AG04450 (cell line): ENCODE results near the gene C2CD2. TPM values are rescaled to one million over a fixed set of nuclear protein-coding genes. Genes with fewer than 3 reads are reported as not detected.

Experiments used
- CTCF ChIA-PET: fragments of 300-600, 350-600 bp; formaldehyde crosslinking; extraction: SDS; loops from one replicate; lab custom pipeline; 2022; ENCODE audit warnings: antibody characterized with exemption, inconsistent platforms; lab: Charles Lee
- POLR2A ChIA-PET: fragments of 350-600 bp; formaldehyde crosslinking; extraction: SDS; loops from one replicate; lab custom pipeline; 2021; ENCODE audit warnings: antibody characterized with exemption, inconsistent platforms; lab: Yijun Ruan, JAX
- DNase-seq: peaks from one replicate; pipeline ENCODE4 v3.0.0-alpha.2; 2011; ENCODE audit warnings: low read depth, low spot score
- H3K27ac ChIP-seq: one replicate; pipeline ENCODE4 v1.5.1; 2012; ENCODE audit warnings: low read depth, low read length, control low read depth
- H3K27me3 ChIP-seq: one replicate; pipeline ENCODE4 v1.6.0; 2012; ENCODE audit warnings: low read length; ENCODE audit not compliant: control insufficient read depth, insufficient read depth
- H3K4me3 ChIP-seq: 2 replicates; pipeline ENCODE4 v1.5.1; 2011; ENCODE audit warnings: mild to moderate bottlenecking, low read depth, low read length, control low read depth
- H3K9me3 ChIP-seq: 2 replicates; pipeline ENCODE4 v1.5.1; 2012; ENCODE audit warnings: low read length; ENCODE audit not compliant: control insufficient read depth, insufficient read depth
- CTCF ChIP-seq: IDR thresholded peaks from 2 replicates; pipeline ENCODE4 v1.5.1; 2011; ENCODE audit warnings: low read depth, low read length, control low read depth, inconsistent platforms
- polyA plus RNA-seq: library from polyadenylated mRNA; depleted of rRNA; stranded (reverse); fragments of >200 nt; gene quantifications from 2 replicates; pipeline ENCODE4 v1.2.3, GENCODE V29; 2011

Gene C2CD2
- polyA plus RNA-seq, 1 experiment, result 25.4 TPM

- Histone ChIP-seq H3K27ac (no peak overlapping the region), H3K27me3 (no peaks in the 10 kb centered on the region), H3K9me3 (no peaks in the 10 kb centered on the region), H3K4me3 (no peak overlapping the region)
- ChIA-PET CTCF (interaction anchor here (0.9 to 1.6 kb wide), 2 partner anchors 113 to 188 kb away, joined by 4 to 5 read pairs; no protein-coding TSS in a partner anchor), POLR2A (no interaction called here)
- DNase-seq, result no peak
- no peak for TF ChIP-seq CTCF
These were observed 24.6 kb downstream of the C2CD2 start for GRCh38 chr21:41929248-41929647.

GRCh38 chr21:41928621-41929220 lies 25.1 kb downstream of the C2CD2 start:
- no peak for DNase-seq
- ChIA-PET CTCF (interaction anchor here (0.6 to 1.6 kb wide), 3 partner anchors 112 to 316 kb away, joined by 4 to 5 read pairs (median 4); no protein-coding TSS in a partner anchor), POLR2A (no interaction called here)
- no peak overlapping the region for H3K27ac ChIP-seq
- H3K27me3 ChIP-seq, result no peaks in the 10 kb centered on the region
- TF ChIP-seq CTCF, result no peak
- no peaks in the 10 kb centered on the region for H3K9me3 ChIP-seq
- no peak overlapping the region for H3K4me3 ChIP-seq

GRCh38 chr21:41927727-41928409 lies 25.9 kb downstream of the C2CD2 start:
- Histone ChIP-seq H3K9me3 (no peaks in the 10 kb centered on the region), H3K27me3 (no peaks in the 10 kb centered on the region), H3K4me3 (no peak overlapping the region), H3K27ac (no peak overlapping the region)
- DNase-seq, result no peak
- no peak for TF ChIP-seq CTCF
- ChIA-PET POLR2A (no interaction called here), CTCF (interaction anchor here (1.0 to 2.1 kb wide), 3 partner anchors 189 to 218 kb away, joined by 3 to 9 read pairs (median 5); no protein-coding TSS in a partner anchor)

GRCh38 chr21:41926807-41927171 lies 27.0 kb downstream of the C2CD2 start:
- Histone ChIP-seq H3K4me3 (peak overlapping the region; percentile 51; the same call in 1 of the 2 replicates), H3K27me3 (no peaks in the 10 kb centered on the region), H3K27ac (no peak overlapping the region), H3K9me3 (no peaks in the 10 kb centered on the region)
- DNase-seq, result no peak
- no peak for TF ChIP-seq CTCF
- ChIA-PET CTCF (interaction anchor here (1.6 to 2.1 kb wide), 2 partner anchors 181 to 190 kb away, joined by 5 to 9 read pairs; no protein-coding TSS in a partner anchor), POLR2A (interaction anchor here (0.7 kb wide), 1 partner anchor 927 kb away, joined by 3 read pairs; no protein-coding TSS in a partner anchor)
